Immature natural killer cell (primary cell): ENCODE results near the gene SMIM14. TPM values are rescaled to one million over a fixed set of nuclear protein-coding genes. Genes with fewer than 3 reads are reported as not detected.
"Not testable (repeated sequence)": the region's sequence is repeated elsewhere in the genome, so short reads cannot be mapped to it uniquely, and the experiment has no call there.

Experiments used
- DNase-seq, 3 donors: peaks; one replicate each; pipeline ENCODE4 v3.0.0; 2022; ENCODE audit warnings: mixed read lengths in 1 of 3
- H3K27ac Mint-ChIP-seq, 6 donors: one replicate each; pipeline ENCODE4 v1.8.0; 2020; ENCODE audit warnings: mixed read lengths in 6 of 6, mild to moderate bottlenecking in 5 of 6, inconsistent platforms in 4 of 6, moderate library complexity in 3 of 6
- H3K27me3 Mint-ChIP-seq, 3 donors: one replicate each; pipeline ENCODE4 v1.8.0; 2020 to 2021; ENCODE audit warnings: low read depth in 3 of 3, mild to moderate bottlenecking in 3 of 3, mixed read lengths in 3 of 3, moderate library complexity in 3 of 3, inconsistent platforms in 1 of 3
- H3K36me3 Mint-ChIP-seq, 3 donors: one replicate each; pipeline ENCODE4 v1.8.0; 2020; ENCODE audit warnings: mixed read lengths in 3 of 3, inconsistent platforms in 2 of 3, mild to moderate bottlenecking in 2 of 3
- H3K4me1 Mint-ChIP-seq, 2 donors: one replicate each; pipeline ENCODE4 v1.8.0; 2020; ENCODE audit warnings: inconsistent platforms in 2 of 2, mild to moderate bottlenecking in 2 of 2, mixed read lengths in 2 of 2, moderate library complexity in 1 of 2
- H3K4me3 Mint-ChIP-seq, 5 donors: one replicate each; pipeline ENCODE4 v1.8.0; 2020; ENCODE audit warnings: mild to moderate bottlenecking in 5 of 5, mixed read lengths in 5 of 5, inconsistent platforms in 3 of 5, moderate library complexity in 3 of 5
- H3K9me3 Mint-ChIP-seq, 6 donors: one replicate each; pipeline ENCODE4 v1.8.0; 2020; ENCODE audit warnings: mild to moderate bottlenecking in 6 of 6, mixed read lengths in 6 of 6, inconsistent platforms in 4 of 6, moderate library complexity in 3 of 6
- polyA plus RNA-seq, 3 donors: library from polyadenylated mRNA; unstranded; fragments of 300-500 nt; fragmentation: Illumina TruSeq; gene quantifications; one replicate each; pipeline ENCODE4 v1.2.3, GENCODE V29; 2021

The SMIM14 gene
- polyA plus RNA-seq, 3 donors from 2014 or later: 84.0 to 150 (median 111) TPM

DNA sequence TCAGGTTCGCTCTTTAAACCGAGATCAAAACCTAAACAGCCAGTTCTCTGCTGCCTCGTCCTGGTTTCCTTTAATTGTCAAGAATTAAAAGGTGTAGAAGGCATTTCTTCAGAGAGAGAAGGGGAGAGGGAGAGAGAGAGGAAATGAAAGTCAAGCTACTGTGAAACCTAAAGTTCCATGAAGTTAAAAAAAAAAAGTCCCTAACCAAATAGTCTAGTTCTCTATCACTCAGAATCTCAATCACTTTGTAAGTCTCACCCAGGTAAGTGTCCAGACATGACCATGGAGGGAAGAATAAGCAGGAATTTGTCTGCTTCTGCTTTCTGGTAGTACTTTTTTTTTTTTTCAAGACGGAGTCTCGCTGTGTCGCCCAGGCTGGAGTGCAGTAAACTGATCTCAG is 18.8 kb upstream of the SMIM14 start:
- Mint-ChIP-seq H3K27ac (no peak overlapping the region), H3K4me3 (no peak overlapping the region), H3K4me1 (no peaks in the 10 kb centered on the region), H3K27me3 (peaks cover 0 to 3% (median 2%) of the 10 kb centered on the region in 3 donors), H3K9me3 (no peaks in the 10 kb centered on the region), H3K36me3 (no peaks in the 10 kb centered on the region)
- no peak for DNase-seq

- not testable (repeated sequence) for H3K9me3 Mint-ChIP-seq, H3K27ac Mint-ChIP-seq, H3K4me3 Mint-ChIP-seq, H3K27me3 Mint-ChIP-seq, DNase-seq, H3K36me3 Mint-ChIP-seq, H3K4me1 Mint-ChIP-seq
Measured at GRCh38 chr4:39656638-39657037, 18.0 kb upstream of the SMIM14 start.

GRCh38 chr4:39655876-39656275 is 17.2 kb upstream of the SMIM14 start:
- peaks cover 0 to 3% (median 2%) of the 10 kb centered on the region in 3 donors for H3K27me3 Mint-ChIP-seq

DNA sequence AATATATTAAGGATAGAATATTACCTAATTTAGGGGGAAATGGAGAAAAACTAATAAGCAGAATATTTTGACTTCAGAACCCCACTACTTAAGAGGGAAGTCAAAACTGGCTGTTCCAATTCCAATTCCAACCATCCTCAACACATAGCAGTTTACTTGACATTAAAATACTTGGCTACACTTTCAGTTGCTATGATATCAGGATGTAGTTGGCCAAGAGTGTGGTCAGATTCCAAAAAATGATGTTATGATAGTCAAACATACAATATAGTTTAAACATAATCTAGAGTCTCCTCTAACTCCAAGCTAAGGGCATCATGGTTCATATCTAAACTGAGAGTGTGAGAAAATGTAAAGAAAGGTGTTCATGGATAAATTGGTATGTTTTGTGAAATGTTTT is 16.5 kb upstream of the SMIM14 start:
- Mint-ChIP-seq H3K36me3 (no peaks in the 10 kb centered on the region), H3K9me3 (no peaks in the 10 kb centered on the region), H3K27me3 (peaks cover 0 to 3% (median 2%) of the 10 kb centered on the region in 3 donors), H3K27ac (no peak overlapping the region), H3K4me1 (no peaks in the 10 kb centered on the region), H3K4me3 (no peak overlapping the region)
- no peak for DNase-seq

More at GRCh38 chr4:39655876-39656275, 17.2 kb upstream of the SMIM14 start:
- Mint-ChIP-seq H3K9me3 (no peaks in the 10 kb centered on the region), H3K4me3 (no peak overlapping the region), H3K36me3 (no peaks in the 10 kb centered on the region), H3K4me1 (no peaks in the 10 kb centered on the region), H3K27ac (no peak overlapping the region)
- no peak for DNase-seq

- not testable (repeated sequence) for H3K36me3 Mint-ChIP-seq, DNase-seq, H3K4me1 Mint-ChIP-seq, H3K27ac Mint-ChIP-seq, H3K27me3 Mint-ChIP-seq, H3K4me3 Mint-ChIP-seq, H3K9me3 Mint-ChIP-seq
Measured at GRCh38 chr4:39651586-39651985, 12.9 kb upstream of the SMIM14 start.

- peaks cover 0 to 3% (median 0%) of the 10 kb centered on the region in 3 donors for H3K27me3 Mint-ChIP-seq
- no peaks in the 10 kb centered on the region for H3K36me3 Mint-ChIP-seq
- H3K4me3 Mint-ChIP-seq: no peak overlapping the region
- H3K4me1 Mint-ChIP-seq: no peaks in the 10 kb centered on the region
- H3K9me3 Mint-ChIP-seq: no peaks in the 10 kb centered on the region
- H3K27ac Mint-ChIP-seq: no peak overlapping the region
- no peak for DNase-seq
Measured at GRCh38 chr4:39649639-39650265, 11.1 kb upstream of the SMIM14 start.

DNA sequence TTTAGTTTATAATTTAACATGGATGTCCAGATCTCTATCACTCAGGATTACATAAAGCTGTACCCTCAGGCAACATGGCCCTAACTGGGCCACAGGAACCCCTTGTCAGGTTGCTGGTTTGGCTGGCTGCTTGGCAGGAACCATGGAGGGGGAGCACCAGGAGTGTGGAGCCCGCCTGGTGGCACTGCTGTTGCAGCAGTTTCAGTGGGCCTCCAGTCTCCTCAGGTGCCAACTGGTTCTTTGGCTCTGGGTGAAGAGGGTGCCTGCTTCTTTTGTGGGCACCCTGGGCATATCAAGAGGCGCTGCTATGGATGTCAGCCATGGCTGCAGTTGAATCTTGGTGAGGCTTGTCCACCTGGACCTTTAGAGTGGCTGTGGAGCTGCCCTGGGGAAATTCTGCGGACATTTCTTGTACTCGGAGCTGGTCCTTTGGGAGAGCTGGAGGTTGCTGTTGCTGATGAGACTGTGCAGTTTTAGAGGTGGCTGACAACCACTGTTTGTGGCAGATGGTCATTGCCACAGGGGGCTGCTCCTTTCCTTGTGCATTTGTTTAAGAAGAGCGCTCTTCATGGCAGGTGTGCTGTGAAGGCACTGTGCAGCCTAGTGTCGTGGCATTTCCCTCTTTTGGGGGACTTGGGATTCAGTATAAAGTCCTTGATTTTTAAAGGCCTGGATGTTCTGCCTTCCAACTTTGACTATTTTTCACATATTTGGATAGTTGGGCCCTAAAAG is 10.3 kb upstream of the SMIM14 start:
- Mint-ChIP-seq H3K36me3 (no peaks in the 10 kb centered on the region), H3K9me3 (no peaks in the 10 kb centered on the region), H3K4me3 (no peak overlapping the region), H3K27me3 (peaks cover 0 to 3% (median 0%) of the 10 kb centered on the region in 3 donors), H3K27ac (no peak overlapping the region), H3K4me1 (no peaks in the 10 kb centered on the region)
- no peak for DNase-seq

DNA sequence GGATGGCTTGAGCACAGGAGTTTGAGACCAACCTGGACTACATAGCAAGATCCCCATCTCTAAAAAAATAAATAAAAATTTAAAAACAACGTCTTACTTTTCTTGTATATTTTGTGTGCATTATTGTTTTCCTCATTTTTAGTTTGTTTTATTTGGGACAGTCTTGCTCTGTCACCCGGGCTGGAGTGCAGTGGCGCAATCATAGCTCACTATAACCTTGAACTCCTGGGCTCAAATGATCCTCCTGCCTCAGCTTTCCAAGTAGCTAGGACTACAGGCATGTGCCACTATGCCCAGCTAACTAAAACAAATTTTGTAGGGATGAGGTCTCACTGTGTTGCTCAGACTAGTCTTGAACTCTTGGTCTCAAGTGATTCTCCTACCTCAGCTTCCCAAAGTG is 9.5 kb upstream of the SMIM14 start:
- Mint-ChIP-seq H3K27me3 (peaks cover 0 to 3% (median 0%) of the 10 kb centered on the region in 3 donors), H3K36me3 (no peaks in the 10 kb centered on the region), H3K4me1 (no peaks in the 10 kb centered on the region), H3K4me3 (no peak overlapping the region), H3K27ac (no peak overlapping the region), H3K9me3 (no peaks in the 10 kb centered on the region)
- no peak for DNase-seq

DNA sequence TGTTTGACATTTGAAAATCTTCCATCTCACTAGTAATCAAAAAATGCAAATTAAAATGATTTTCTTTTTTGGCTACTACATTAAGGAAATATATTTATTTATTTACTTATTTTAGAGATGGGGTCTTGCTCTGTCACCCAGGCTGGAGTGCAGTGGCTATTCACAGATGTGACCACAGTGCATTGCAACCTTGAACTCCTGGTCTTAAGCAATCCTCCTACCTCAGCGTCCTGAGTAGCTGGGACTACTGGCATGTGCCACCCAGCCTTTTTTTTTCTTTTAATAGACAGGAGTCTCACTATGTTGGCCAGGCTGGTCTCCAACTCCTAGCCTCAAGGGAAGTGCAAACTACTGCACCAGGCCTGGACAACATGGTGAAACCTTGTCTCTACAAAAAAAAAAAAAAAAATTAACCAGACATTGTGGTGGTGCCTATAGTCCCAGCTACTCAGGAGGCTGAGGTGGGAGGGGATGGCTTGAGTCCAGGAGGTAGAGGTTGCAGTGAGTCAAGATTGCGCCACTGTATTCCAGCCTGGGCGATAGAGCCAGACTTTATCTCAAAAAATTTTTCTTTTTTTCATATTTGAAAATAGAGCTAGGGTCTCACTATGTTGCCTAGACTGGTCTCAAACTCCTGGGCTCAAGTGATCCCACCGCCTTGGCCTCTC is 4.4 kb upstream of the SMIM14 start:
- H3K9me3 Mint-ChIP-seq: no peaks in the 10 kb centered on the region
- H3K4me3 Mint-ChIP-seq: no peak overlapping the region
- H3K36me3 Mint-ChIP-seq: no peaks in the 10 kb centered on the region
- H3K4me1 Mint-ChIP-seq: peaks cover 15 to 20% of the 10 kb centered on the region in 2 donors
- no peak overlapping the region for H3K27ac Mint-ChIP-seq
- peaks cover 8 to 13% (median 10%) of the 10 kb centered on the region in 3 donors for H3K27me3 Mint-ChIP-seq
- DNase-seq: no peak

- DNase-seq: no peak
Measured at GRCh38 chr4:39641451-39641850, 2.8 kb upstream of the SMIM14 start.

DNA sequence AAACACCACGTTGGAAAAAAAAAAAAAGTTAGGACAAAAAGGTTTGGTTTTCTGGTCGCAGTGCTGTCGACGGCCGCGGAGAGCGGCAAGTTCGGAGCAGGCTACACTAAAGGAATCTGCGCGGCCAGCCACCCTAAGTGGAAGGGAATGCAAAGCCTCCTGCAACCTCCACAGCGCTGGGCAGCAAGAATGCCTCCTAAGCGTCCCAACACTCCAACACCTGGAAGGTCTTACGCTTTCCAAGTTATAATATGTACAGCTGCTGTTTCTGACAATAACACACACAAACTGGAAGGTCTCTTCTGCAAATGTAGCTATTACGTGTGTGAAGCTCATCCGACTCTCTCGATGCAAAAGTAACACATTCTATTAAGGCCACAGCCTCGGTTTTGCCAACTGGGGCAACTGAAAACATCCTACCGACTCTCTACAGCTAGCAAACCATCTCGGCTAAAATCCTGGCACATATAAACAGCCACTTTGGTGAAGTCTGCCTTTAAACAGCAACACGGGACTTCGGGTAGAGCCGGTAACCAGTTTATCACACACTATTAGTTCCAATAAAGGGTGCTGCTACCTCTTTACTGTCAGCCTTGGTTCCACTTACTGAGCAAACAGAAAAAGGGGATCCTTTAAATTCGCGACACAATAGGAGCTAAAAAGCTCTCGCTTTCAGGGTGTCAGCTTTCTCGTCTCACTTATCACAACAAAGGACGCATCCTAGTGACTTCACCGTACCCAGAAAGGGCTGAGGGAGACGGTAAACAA is 895 bp downstream of the SMIM14 start:
- peaks cover 8 to 18% (median 10%) of the 10 kb centered on the region in 3 donors for H3K27me3 Mint-ChIP-seq
- peak overlapping the region; percentile 91 to 98 (median 94) for H3K27ac Mint-ChIP-seq
- H3K9me3 Mint-ChIP-seq: no peaks in the 10 kb centered on the region
- peak overlapping the region; percentile 86 to 97 (median 91) for H3K4me3 Mint-ChIP-seq
- no peaks in the 10 kb centered on the region for H3K36me3 Mint-ChIP-seq
- peak; percentile 45 to 57 (median 52) for DNase-seq
- H3K4me1 Mint-ChIP-seq: peaks cover 49 to 58% of the 10 kb centered on the region in 2 donors

More at GRCh38 chr4:39641451-39641850, 2.8 kb upstream of the SMIM14 start:
- H3K4me3 Mint-ChIP-seq: peak overlapping the region in 1 of 5 donors; percentile 29
- no peaks in the 10 kb centered on the region for H3K36me3 Mint-ChIP-seq
- H3K27me3 Mint-ChIP-seq: peaks cover 8 to 18% (median 10%) of the 10 kb centered on the region in 3 donors
- H3K4me1 Mint-ChIP-seq: peaks cover 31 to 36% of the 10 kb centered on the region in 2 donors
- peak overlapping the region in 1 of 6 donors; percentile 49 for H3K27ac Mint-ChIP-seq
- no peaks in the 10 kb centered on the region for H3K9me3 Mint-ChIP-seq

- Mint-ChIP-seq H3K4me3 (peak overlapping the region; percentile 86 to 97 (median 91)), H3K36me3 (no peaks in the 10 kb centered on the region), H3K4me1 (peaks cover 49 to 58% of the 10 kb centered on the region in 2 donors), H3K27me3 (peaks cover 8 to 18% (median 8%) of the 10 kb centered on the region in 3 donors), H3K9me3 (no peaks in the 10 kb centered on the region), H3K27ac (peak overlapping the region; percentile 91 to 98 (median 94))
- peak in 1 of 3 donors; percentile 17 for DNase-seq
Measured at GRCh38 chr4:39637221-39637585, 1.5 kb downstream of the SMIM14 start.

DNA sequence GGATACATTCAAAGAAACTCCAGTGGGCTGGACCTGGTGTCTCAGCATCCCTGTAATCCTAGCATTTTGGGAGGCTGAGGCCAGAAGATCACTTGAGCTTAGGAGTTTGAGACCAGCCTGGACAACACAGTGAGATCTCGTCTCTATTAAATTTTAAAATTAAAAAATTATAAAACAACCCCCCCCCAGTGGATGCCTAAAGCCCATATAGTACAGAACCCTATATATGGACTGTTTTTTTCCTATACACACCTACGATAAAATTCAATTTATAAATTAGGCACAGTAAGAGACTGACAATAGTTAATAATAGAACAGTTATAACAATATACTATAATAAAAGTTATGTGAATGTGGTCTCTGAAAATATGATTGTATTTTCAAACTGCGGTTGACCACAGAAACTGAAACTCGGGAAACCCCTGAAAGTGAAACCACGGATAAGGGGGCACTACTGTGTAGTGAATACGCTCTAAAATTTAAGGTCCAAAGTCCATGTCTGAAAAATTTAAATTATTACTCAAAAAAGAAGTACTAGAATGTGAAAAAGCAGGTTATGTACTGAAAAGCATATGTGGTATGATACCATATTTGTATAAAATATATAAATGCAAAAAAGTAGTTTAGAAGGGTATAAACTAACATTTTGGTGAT is 2.0 kb downstream of the SMIM14 start:
- peak; percentile 50 to 54 (median 52) for DNase-seq
- peaks cover 7 to 18% (median 8%) of the 10 kb centered on the region in 3 donors for H3K27me3 Mint-ChIP-seq
- peak overlapping the region; percentile 86 to 97 (median 91) for H3K4me3 Mint-ChIP-seq
- H3K36me3 Mint-ChIP-seq: no peaks in the 10 kb centered on the region
- peaks cover 49 to 58% of the 10 kb centered on the region in 2 donors for H3K4me1 Mint-ChIP-seq
- peak overlapping the region; percentile 91 to 98 (median 94) for H3K27ac Mint-ChIP-seq
- H3K9me3 Mint-ChIP-seq: no peaks in the 10 kb centered on the region
